Activated CD4-positive, alpha-beta T cell treated with anti-CD3 and anti-CD28 coated beads, Interleukin-2, amount 50 U/mL, for 16 hours (primary cell): ENCODE results near the gene TRABD2B.

ENCODE experiments used
- DNase-seq: peaks from one replicate; pipeline ENCODE4 v3.0.0-alpha.2; 2020

TRABD2B gene

GRCh38 chr1:47997289-47998200 lies at the start of gene TRABD2B:
TRABD2B (minus strand) TSS chr1:47997385.
- peak; percentile 66 for DNase-seq

DNA sequence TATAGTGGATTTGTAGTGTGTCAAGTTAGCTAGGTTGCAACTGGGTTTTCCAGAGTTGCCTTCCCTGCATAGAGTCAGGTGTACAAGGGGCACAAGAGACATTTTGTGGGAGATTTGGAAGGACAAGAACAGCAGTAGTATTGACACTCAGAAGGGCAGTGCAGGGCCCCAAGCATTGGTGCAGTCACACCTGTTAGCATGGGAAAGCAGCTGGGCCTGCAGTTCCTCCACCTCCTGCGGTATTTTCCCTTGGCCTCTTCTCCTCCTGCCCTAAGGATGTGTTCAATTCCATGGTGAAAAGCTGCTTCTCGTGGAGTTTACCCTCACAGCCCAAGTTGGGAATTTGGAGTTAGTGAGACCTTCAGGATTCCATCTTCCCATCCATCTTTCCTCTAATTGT lies 47.1 kb upstream of the TRABD2B start:
- DNase-seq, result no peak

- DNase-seq, result no peak
Measured at GRCh38 chr1:48043622-48044021, 46.4 kb upstream of the TRABD2B start.

DNA sequence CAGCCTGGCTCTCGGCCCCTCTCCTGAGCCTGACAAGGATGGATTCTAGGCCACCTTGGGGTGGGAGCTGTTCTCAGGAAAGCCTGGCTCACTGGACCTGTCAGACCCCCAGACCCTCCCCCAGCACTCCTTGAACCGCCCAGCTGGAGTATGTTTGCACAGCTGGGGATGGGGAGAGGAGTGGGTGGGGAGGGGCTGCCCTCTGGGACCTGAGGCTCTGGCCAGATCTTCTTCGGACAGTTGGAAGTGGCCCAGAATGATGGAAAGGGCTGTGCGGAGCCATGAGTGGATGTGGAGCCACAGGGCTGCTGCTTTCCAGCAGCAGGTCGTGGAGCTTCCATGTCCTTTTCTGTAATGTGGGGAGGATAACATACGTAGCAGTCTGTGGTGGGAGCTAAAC lies 43.0 kb upstream of the TRABD2B start:
- DNase-seq, result no peak

- no peak for DNase-seq
Measured at GRCh38 chr1:48039088-48040054, 42.2 kb upstream of the TRABD2B start.

DNA sequence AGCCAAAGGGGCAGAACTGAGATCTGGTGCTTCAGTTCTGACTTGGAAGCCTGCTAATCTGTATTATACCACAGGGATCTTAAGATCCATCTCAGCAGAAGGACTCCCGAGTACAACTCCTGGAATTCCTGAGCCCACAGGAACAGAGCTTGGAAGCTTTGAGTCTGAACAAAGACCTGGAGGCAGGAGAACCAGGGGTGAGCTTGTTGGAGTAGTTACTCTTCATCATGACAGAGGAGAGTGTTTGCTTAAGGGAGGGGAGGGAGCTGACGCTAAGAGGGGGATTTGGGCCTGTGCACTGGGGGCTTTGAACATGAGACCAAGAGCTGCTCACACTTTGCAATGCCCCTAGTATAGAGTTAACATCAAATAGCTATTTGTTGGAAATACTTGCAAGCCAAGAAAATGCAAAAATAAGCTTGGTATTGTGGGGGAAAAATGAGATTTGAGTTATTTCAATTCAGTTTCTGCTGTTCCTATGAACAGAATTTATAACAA lies 41.1 kb upstream of the TRABD2B start:
- DNase-seq, result no peak

DNA sequence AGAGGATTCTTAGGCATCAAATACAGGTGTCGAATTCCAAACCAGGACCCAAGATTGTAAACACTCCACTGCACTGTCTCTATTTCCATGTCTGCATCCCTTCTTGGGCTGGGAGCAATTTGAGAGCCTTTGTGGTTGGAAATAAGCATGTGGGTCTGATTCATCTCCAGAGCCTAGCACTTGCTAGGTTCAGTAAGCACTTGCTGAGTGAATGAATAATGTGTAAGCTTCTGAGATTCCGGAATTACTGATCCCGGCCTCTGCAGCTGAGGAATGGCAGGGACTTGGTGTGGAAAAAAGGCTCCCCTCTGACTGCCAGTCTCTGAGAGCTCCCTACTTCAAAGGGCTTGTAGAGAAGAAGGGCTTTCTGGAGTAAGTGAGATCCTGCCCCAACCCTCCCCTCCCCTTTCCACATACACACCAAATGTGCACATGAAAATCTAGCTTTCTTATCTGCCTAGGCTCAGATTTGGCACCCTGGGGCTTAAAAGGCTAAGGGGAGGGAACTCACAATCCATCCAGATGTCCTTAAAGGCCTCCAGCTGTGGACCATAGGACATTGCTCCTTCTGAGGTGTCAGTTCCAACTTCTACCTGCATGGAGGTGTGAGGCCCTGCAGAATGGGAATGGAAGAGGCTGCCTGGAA lies 39.6 kb upstream of the TRABD2B start:
- DNase-seq, result no peak

GRCh38 chr1:48035371-48036141 lies 38.4 kb upstream of the TRABD2B start:
- DNase-seq, result no peak

DNA sequence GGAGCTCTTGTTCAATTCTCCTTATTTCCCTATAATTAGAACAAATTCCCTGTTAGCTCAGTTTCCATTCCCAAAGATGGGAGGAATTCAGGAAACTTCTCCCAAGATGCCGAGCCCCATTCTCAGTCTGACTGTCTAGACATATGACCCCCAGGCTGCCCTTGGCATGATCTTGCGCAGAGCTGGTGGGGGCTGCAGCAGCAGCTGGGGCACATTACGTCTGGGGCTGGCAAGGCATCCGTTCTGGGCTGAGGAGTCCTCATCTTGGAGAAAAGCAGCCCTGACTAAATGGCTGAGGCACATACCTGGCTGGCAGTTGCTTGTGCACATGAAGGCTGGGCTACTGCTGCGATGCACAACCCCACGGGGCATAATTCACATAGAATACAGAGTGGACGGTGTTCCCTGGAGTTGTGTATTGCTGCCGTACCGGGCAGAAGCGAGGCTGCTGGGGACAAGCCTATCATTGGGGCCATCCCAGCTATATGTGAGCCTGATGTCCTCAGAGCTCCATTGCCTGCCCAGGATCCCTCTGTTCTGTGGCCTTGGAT lies 36.4 kb upstream of the TRABD2B start:
- DNase-seq, result no peak

GRCh38 chr1:48031676-48032075 lies 34.5 kb upstream of the TRABD2B start:
- no peak for DNase-seq

- DNase-seq, result no peak
Measured at GRCh38 chr1:48030696-48031365, 33.6 kb upstream of the TRABD2B start.

DNA sequence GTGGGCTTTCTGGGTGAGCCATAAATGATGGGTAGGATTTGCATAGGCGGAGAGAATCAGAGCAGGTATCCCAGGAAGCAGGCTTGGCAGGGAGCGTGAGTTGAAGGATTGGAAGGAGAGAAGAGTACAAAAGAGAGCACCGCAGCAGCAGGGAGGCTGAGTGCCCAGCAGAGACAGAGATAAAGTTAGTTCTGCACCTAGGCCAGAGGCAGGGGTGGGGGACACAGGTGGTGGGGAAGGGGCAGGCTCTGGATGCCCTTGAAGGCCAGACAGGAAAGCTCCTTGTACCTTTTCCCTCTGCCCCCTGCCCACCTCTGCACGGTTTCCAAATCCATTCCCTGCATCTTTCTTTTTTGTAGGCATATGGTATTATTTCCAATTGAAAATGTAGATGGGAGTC lies 33.0 kb upstream of the TRABD2B start:
- DNase-seq, result no peak

GRCh38 chr1:48028218-48029069 lies 31.3 kb upstream of the TRABD2B start:
- no peak for DNase-seq

GRCh38 chr1:48027533-48027835 lies 30.3 kb upstream of the TRABD2B start:
- DNase-seq, result no peak

- no peak for DNase-seq
Measured at GRCh38 chr1:48026701-48027532, 29.7 kb upstream of the TRABD2B start.

DNA sequence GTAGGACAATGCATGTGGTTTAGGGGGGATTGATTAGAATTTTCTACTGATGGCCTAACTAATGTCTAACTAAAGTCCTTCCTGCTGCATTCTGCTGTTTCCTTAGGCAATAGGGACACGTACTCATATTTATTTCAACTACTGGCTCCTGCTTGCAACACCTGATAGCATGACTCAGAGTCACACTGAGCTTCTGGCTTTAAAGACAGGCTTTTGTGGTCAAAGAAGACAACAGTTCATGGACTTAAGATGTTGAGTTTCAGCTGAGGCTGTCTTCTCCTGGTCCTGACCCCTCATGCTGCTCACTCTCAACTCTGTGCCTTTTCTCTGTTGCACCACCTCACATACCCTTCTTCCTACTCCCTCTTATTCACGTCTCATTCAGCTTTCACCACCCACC lies 29.1 kb upstream of the TRABD2B start:
- DNase-seq, result no peak

DNA sequence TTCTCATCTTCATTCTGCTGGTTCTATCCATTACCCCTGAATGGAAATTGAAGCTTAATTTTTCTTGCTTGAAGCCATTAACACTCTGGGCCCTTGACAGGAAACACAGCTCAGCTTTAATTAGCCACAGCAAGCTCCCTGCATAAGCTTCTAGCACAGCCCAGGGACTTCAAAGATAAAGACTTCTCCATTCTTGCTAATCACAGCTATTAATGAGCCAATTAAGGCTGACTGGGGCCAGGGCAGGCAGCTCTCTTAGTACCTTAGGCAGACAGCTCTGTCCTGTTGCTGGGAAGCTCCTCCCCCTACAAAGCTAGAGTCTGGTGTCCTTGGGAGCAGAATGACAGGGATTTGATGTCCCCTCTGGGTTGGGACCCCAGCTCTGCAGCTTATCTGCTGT lies 27.9 kb upstream of the TRABD2B start:
- no peak for DNase-seq

GRCh38 chr1:48023488-48023887 lies 26.3 kb upstream of the TRABD2B start:
- no peak for DNase-seq

GRCh38 chr1:48022306-48022705 lies 25.1 kb upstream of the TRABD2B start:
- no peak for DNase-seq

DNA sequence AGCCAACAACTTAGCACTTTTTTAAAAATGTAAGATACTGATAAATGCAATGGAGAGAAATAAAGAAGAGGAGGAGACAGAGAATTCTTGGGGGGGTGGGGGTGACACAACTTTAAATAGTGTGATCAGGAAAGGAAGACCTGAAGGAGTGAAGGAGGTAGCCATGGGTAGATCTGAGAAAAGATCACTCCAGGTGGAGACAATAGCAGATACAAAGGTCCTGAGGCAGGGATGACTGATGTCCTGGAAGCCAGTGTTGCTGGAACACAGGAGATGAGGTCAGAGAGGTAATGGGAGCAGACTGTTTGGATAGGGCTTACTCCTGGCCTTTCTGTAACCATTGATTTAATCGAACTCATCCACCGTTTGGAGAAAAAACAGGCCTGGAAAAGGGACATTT lies 24.6 kb upstream of the TRABD2B start:
- DNase-seq, result no peak
